NCI-H226 (cell line): ENCODE results near the gene NKX2-2.

Source experiments
- DNase-seq: peaks from one replicate; pipeline ENCODE4 v3.0.0-alpha.2; 2015

NKX2-2 gene

GRCh38 chr20:21513881-21514540 is at the start of gene NKX2-2:
TSS of gene NKX2-2 (minus strand) at chr20:21514064. CDS start at chr20:21513669, 395 bp downstream.
- DNase-seq = no peak

GRCh38 chr20:21562656-21563055 is 48.8 kb upstream of the NKX2-2 start:
- no peak for DNase-seq

- DNase-seq = no peak
Observed at GRCh38 chr20:21559305-21559704, 45.4 kb upstream of the NKX2-2 start.

- no peak for DNase-seq
Observed at GRCh38 chr20:21557241-21558020, 43.6 kb upstream of the NKX2-2 start.

- no peak for DNase-seq
Observed at GRCh38 chr20:21556398-21556797, 42.5 kb upstream of the NKX2-2 start.

GRCh38 chr20:21555470-21556120 is 41.7 kb upstream of the NKX2-2 start:
- DNase-seq = no peak

- DNase-seq = no peak
Observed at GRCh38 chr20:21554985-21555384, 41.1 kb upstream of the NKX2-2 start.

- DNase-seq = no peak
Observed at GRCh38 chr20:21554376-21554890, 40.6 kb upstream of the NKX2-2 start.

GRCh38 chr20:21550587-21550986 is 36.7 kb upstream of the NKX2-2 start:
- no peak for DNase-seq

GRCh38 chr20:21548390-21549035 is 34.6 kb upstream of the NKX2-2 start:
- no peak for DNase-seq

- DNase-seq = no peak
Observed at GRCh38 chr20:21546355-21546754, 32.5 kb upstream of the NKX2-2 start.

- DNase-seq = no peak
Observed at GRCh38 chr20:21539512-21539911, 25.6 kb upstream of the NKX2-2 start.

GRCh38 chr20:21534886-21535285 is 21.0 kb upstream of the NKX2-2 start:
- no peak for DNase-seq

GRCh38 chr20:21534453-21534852 is 20.6 kb upstream of the NKX2-2 start:
- no peak for DNase-seq

- DNase-seq = no peak
Observed at GRCh38 chr20:21529863-21530262, 16.0 kb upstream of the NKX2-2 start.

GRCh38 chr20:21528870-21529269 is 15.0 kb upstream of the NKX2-2 start:
- DNase-seq = no peak

GRCh38 chr20:21527908-21528307 is 14.0 kb upstream of the NKX2-2 start:
- DNase-seq = no peak

- no peak for DNase-seq
Observed at GRCh38 chr20:21526776-21527175, 12.9 kb upstream of the NKX2-2 start.

GRCh38 chr20:21523895-21524294 is 10.0 kb upstream of the NKX2-2 start:
- DNase-seq = no peak

- no peak for DNase-seq
Observed at GRCh38 chr20:21523281-21523868, 9.5 kb upstream of the NKX2-2 start.

GRCh38 chr20:21522481-21523280 is 8.8 kb upstream of the NKX2-2 start:
- no peak for DNase-seq
